Keratinocyte (primary cell): ENCODE data around the gene EVL. TPM values are rescaled to one million over a fixed set of nuclear protein-coding genes. Genes with fewer than 3 reads are reported as not detected.
A peak's percentile ranks its signal among the peaks of the same experiment; 100 is the strongest.

Experiments
- DNase-seq: peaks from one replicate; pipeline ENCODE4 v3.0.0-alpha.2; 2011; ENCODE audit warnings: low read depth, missing footprints, low spot score
- FAIRE-seq: peaks from 2 replicates; lab custom pipeline; 2011; peaks lifted over from hg19 to GRCh38; lab: Jason Lieb, UNC
- H2AFZ ChIP-seq: 2 replicates; pipeline ENCODE4 v1.6.0; 2012; ENCODE audit warnings: low read length, control low read depth, inconsistent platforms; ENCODE audit not compliant: control insufficient read depth
- H3K27ac ChIP-seq: 2 replicates; pipeline ENCODE4 v1.5.1; 2011; ENCODE audit warnings: low read length; ENCODE audit not compliant: control insufficient read depth, insufficient read depth
- H3K27me3 ChIP-seq: 3 replicates; pipeline ENCODE4 v1.6.0; 2011; ENCODE audit warnings: low read length; ENCODE audit not compliant: control insufficient read depth, insufficient read depth; ENCODE audit errors: extremely low read depth
- H3K36me3 ChIP-seq, 2 experiments: 2 replicates in 1 of 2; 3 replicates in 1 of 2; pipeline ENCODE4 v1.5.1; 2011; ENCODE audit warnings: low read length in 2 of 2, mild to moderate bottlenecking in 1 of 2; ENCODE audit not compliant: control insufficient read depth in 2 of 2, insufficient read depth in 2 of 2; ENCODE audit errors: extremely low read depth in 1 of 2
- H3K4me1 ChIP-seq: 3 replicates; pipeline ENCODE4 v1.5.1; 2011; ENCODE audit warnings: low read length; ENCODE audit not compliant: control insufficient read depth, insufficient read depth; ENCODE audit errors: extremely low read depth
- H3K4me2 ChIP-seq: 3 replicates; pipeline ENCODE4 v1.6.0; 2011; ENCODE audit warnings: low read depth, low read length; ENCODE audit not compliant: control insufficient read depth, insufficient read depth; ENCODE audit errors: extremely low read depth
- H3K4me3 ChIP-seq, 3 experiments: fragments of 200-600 bp in 1 of 3; sonication (generic) in 1 of 3; 2 replicates in 2 of 3; 3 replicates in 1 of 3; pipeline ENCODE4 v1.5.1; 2011 to 2016; ENCODE audit warnings: low read length in 3 of 3, mild to moderate bottlenecking in 3 of 3, control low read depth in 2 of 3, inconsistent platforms in 1 of 3, low read depth in 1 of 3, mixed read lengths in 1 of 3, mixed run types in 1 of 3, moderate library complexity in 1 of 3; ENCODE audit not compliant: control insufficient read depth in 2 of 3, insufficient read depth in 2 of 3; ENCODE audit errors: extremely low read depth in 1 of 3
- H3K79me2 ChIP-seq: 2 replicates; pipeline ENCODE4 v1.6.0; 2012; ENCODE audit warnings: low read length; ENCODE audit not compliant: control insufficient read depth, insufficient read depth
- H3K9ac ChIP-seq: 3 replicates; pipeline ENCODE4 v1.6.0; 2011; ENCODE audit warnings: low read length; ENCODE audit not compliant: control insufficient read depth, insufficient read depth; ENCODE audit errors: extremely low read depth
- H3K9me1 ChIP-seq: 3 replicates; pipeline ENCODE4 v1.6.0; 2011; ENCODE audit warnings: low read length; ENCODE audit not compliant: control insufficient read depth, insufficient read depth; ENCODE audit errors: extremely low read depth
- H3K9me3 ChIP-seq: 2 replicates; pipeline ENCODE4 v1.5.1; 2012; ENCODE audit warnings: low read depth, low read length; ENCODE audit not compliant: control insufficient read depth
- H4K20me1 ChIP-seq: 3 replicates; pipeline ENCODE4 v1.6.0; 2011; ENCODE audit warnings: low read length; ENCODE audit not compliant: control insufficient read depth, insufficient read depth; ENCODE audit errors: extremely low read depth
- EZH2 ChIP-seq: IDR thresholded peaks from one replicate; pipeline ENCODE4 v1.6.1; 2012; ENCODE audit warnings: inconsistent platforms, mild to moderate bottlenecking, low read length, moderate library complexity
- dilution Hi-C: fragments of 300-500 bp; cut with MboI; formaldehyde crosslinking; loops from one replicate; pipeline ENCODE4 v1.7.0; 2020; ENCODE audit warnings: low sequenced_read_pairs; ENCODE audit not compliant: extremely low pct_ligation_motif_present
- polyA plus RNA-seq, 5 experiments: library from polyadenylated mRNA; depleted of rRNA in 3 of 5; stranded (reverse) in 3 of 5; stranded (forward) in 1 of 5; unstranded in 1 of 5; fragments of >200 nt; gene quantifications; 1 replicate in 1 of 5; 2 replicates in 3 of 5; 3 replicates in 1 of 5; pipeline versions ENCODE4 v1.2.1 to v1.2.3, GENCODE V29; 2011 to 2012; ENCODE audit warnings: missing spikeins in 2 of 5, low read depth in 1 of 5, low replicate concordance in 1 of 5
- TF ChIP-seq, protein P1 (sequence below), 3 experiments: IDR thresholded peaks in 1 of 3; conservative IDR thresholded peaks in 1 of 3; optimal IDR thresholded peaks in 1 of 3; 2 replicates in 2 of 3; 3 replicates in 1 of 3; pipeline versions ENCODE3 to v1.5.1; 2011; ENCODE audit warnings: low read length in 3 of 3, mild to moderate bottlenecking in 3 of 3, moderate library complexity in 2 of 3, control low read depth in 1 of 3, inconsistent platforms in 1 of 3; ENCODE audit not compliant: insufficient read depth in 2 of 3; ENCODE audit errors: extremely low read depth in 1 of 3

Gene EVL
- polyA plus RNA-seq, 1 donor (not counting 4 experiments of a cell fraction or from before 2014, with no cell fraction given): 12.0 TPM

DNA sequence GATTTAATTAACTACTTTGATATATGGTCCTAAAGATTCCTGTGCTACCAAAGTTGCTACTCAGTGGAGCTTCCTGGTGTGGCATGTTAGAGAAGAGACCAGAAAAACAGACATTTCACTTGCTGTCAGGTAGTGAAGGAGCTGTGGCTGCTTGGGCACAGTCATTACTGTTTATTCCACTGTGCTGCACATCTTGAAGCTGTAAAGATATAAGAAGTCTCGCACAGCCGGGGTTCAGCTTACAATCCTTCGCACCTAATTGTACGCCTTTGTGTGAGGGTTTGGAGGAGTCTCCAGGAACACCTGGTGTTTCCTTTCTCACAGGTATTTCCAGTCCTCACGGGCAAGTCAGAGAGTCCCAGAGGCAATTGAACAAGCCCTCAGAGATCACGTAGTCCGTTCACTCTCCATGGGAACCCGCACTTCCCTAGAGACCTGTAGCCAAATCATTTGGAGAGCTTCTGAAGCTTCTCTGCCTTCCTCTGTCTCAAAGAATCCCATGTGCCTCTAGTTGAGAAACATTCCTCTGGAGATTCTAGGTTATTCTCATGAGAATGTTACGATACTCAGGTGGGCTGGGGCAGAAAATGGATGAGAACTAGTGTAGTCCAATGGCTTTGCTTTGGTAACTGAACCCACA is 4.1 kb downstream of the EVL start:
- H3K4me3 ChIP-seq: no peak overlapping the region
- H2AFZ ChIP-seq: no peak overlapping the region
- peak overlapping the region; percentile 79 for H3K27ac ChIP-seq

DNA sequence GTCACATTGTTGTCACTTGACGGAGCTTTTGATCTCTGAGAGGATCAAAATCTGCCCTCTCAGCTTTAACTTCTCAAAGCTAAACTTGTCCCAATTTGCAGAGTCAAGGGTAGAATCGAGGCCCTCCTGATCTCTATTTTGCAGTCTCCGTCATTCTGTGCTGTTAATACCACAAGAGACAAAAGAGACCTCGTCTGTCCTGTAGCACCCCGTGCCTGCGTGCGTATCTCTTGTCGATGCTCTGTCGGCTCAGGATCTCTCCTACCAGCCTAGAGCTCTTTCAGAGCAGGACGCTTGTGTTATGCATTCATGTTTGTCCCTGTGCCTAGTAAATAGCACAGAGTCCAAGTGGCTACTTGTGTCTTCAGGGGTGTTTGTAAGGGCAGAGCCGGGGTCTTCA is 5.1 kb downstream of the EVL start:
- Histone ChIP-seq H3K9me3 (no peaks in the 10 kb centered on the region), H3K4me1 (peaks cover 30% of the 10 kb centered on the region), H3K4me3 (no peak overlapping the region), H4K20me1 (no peaks in the 10 kb centered on the region), H3K9me1 (no peaks in the 10 kb centered on the region), H3K27ac (no peak overlapping the region), H3K4me2 (no peak overlapping the region), H2AFZ (no peak overlapping the region), H3K79me2 (no peaks in the 10 kb centered on the region), H3K27me3 (no peaks in the 10 kb centered on the region), H3K9ac (no peak overlapping the region), H3K36me3 (no peaks in the 10 kb centered on the region)
- dilution Hi-C loops: no loop called here
- DNase-seq: no peak
- no peak for TF ChIP-seq EZH2
- TF ChIP-seq, protein P1, sequence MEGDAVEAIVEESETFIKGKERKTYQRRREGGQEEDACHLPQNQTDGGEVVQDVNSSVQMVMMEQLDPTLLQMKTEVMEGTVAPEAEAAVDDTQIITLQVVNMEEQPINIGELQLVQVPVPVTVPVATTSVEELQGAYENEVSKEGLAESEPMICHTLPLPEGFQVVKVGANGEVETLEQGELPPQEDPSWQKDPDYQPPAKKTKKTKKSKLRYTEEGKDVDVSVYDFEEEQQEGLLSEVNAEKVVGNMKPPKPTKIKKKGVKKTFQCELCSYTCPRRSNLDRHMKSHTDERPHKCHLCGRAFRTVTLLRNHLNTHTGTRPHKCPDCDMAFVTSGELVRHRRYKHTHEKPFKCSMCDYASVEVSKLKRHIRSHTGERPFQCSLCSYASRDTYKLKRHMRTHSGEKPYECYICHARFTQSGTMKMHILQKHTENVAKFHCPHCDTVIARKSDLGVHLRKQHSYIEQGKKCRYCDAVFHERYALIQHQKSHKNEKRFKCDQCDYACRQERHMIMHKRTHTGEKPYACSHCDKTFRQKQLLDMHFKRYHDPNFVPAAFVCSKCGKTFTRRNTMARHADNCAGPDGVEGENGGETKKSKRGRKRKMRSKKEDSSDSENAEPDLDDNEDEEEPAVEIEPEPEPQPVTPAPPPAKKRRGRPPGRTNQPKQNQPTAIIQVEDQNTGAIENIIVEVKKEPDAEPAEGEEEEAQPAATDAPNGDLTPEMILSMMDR (optimal IDR thresholded peaks at IDR 0.05 in 1 of 3, IDR thresholded peaks at IDR 0.05 in 1 of 3, conservative IDR thresholded peaks at IDR 0.05 in 1 of 3; ENCODE audit: extremely low read depth in 1 of 3, insufficient read depth in 2 of 3, low read length in 3 of 3): no peak
- no peak for FAIRE-seq

More for the DNA sequence above, 4.1 kb downstream of the EVL start:
- no peak for DNase-seq
- H3K27me3 ChIP-seq: no peaks in the 10 kb centered on the region
- no peaks in the 10 kb centered on the region for H3K9me1 ChIP-seq
- TF ChIP-seq, protein P1 (optimal IDR thresholded peaks at IDR 0.05 in 1 of 3, IDR thresholded peaks at IDR 0.05 in 1 of 3, conservative IDR thresholded peaks at IDR 0.05 in 1 of 3; ENCODE audit: extremely low read depth in 1 of 3, insufficient read depth in 2 of 3, low read length in 3 of 3): no peak
- TF ChIP-seq EZH2: no peak
- no peaks in the 10 kb centered on the region for H4K20me1 ChIP-seq
- dilution Hi-C loops: no loop called here
- no peaks in the 10 kb centered on the region for H3K79me2 ChIP-seq
- no peak overlapping the region for H3K9ac ChIP-seq
- H3K4me2 ChIP-seq: peak overlapping the region; percentile 2
- no peaks in the 10 kb centered on the region for H3K36me3 ChIP-seq
- no peaks in the 10 kb centered on the region for H3K9me3 ChIP-seq
- FAIRE-seq: no peak
- H3K4me1 ChIP-seq: peaks cover 30% of the 10 kb centered on the region
